ENCODE measurements around the gene SAA1. TPM values are rescaled to one million over a fixed set of nuclear protein-coding genes. Genes with fewer than 3 reads are reported as not detected.

Gene SAA1
- total and polyA plus RNA-seq, 2 donors (not counting 3 experiments of a cell fraction or from before 2014, with no cell fraction given): not detected

DNA sequence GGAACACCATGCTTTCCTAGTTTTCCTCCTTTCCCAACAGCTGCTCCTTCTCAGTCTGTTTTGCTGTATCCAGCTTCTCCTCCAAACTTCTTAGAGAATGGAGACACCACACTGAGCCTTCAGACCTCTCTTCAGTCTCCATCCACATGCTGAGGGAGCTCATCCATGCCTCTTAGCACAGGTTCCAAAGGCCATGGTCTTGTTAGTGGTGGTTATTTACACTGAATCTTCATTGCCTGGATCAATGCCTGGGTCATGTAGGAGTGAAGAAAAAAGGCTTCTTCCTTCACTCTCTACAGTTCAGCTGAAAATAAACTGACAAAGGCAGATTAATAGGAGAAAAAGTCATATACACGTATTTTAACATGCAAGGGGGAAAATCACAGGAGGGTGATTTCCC, 26.4 kb upstream of the SAA1 start:
- no peak for DNase-seq (ENCODE audit: low read depth, low spot score)
- intact Hi-C loops (cut with micrococcal nuclease) (loop anchor here (10.0 kb wide), 1 partner anchor 285 kb away; the partner anchor contains the start of gene TSG101), dilution Hi-C loops (cut with MboI; ENCODE audit: extremely low pct_ligation_motif_present, low sequenced_read_pairs) (no loop called here)
- no peak overlapping the region for H3K4me3 ChIP-seq (replicated peaks in 1 of 3; ENCODE audit: insufficient read depth in 1 of 3, low read depth in 1 of 3, low read length in 3 of 3)
- H3K4me2 ChIP-seq (ENCODE audit: insufficient read depth, low read length): no peak overlapping the region
- no peak overlapping the region for H2AFZ ChIP-seq (ENCODE audit: low read depth, low read length)
- H3K27me3 ChIP-seq (ENCODE audit: control insufficient read depth in 2 of 2, insufficient read depth in 2 of 2, low read length in 2 of 2): peaks cover 12 to 17% of the 10 kb centered on the region in 2 experiments
- no peaks in the 10 kb centered on the region for H3K4me1 ChIP-seq (ENCODE audit: control insufficient read depth, extremely low read depth, insufficient read depth, low read length)
- no peaks in the 10 kb centered on the region for H3K36me3 ChIP-seq (ENCODE audit: control insufficient read depth in 2 of 2, extremely low read depth in 1 of 2, insufficient read depth in 2 of 2, low read length in 2 of 2)
- no peaks in the 10 kb centered on the region for H4K20me1 ChIP-seq (replicated peaks; ENCODE audit: control insufficient read depth, extremely low read depth, insufficient read depth, low read length)
- H3K9ac ChIP-seq (replicated peaks; ENCODE audit: extremely low read depth, insufficient read depth, low read length): no peak overlapping the region
- H3K27ac ChIP-seq (ENCODE audit: insufficient read depth, low read depth, low read length): no peak overlapping the region
- ChIA-PET POLR2A (no interaction called here), CTCF (interaction anchor here (1.4 kb wide), 1 partner anchor 36 kb away, joined by 3 read pairs; no protein-coding TSS in a partner anchor)
- FAIRE-seq: no peak
- no peaks in the 10 kb centered on the region for H3K9me1 ChIP-seq (replicated peaks; ENCODE audit: control insufficient read depth, extremely low read depth, insufficient read depth, low read length)
- TF ChIP-seq, protein P1, sequence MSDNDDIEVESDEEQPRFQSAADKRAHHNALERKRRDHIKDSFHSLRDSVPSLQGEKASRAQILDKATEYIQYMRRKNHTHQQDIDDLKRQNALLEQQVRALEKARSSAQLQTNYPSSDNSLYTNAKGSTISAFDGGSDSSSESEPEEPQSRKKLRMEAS (IDR thresholded peaks at IDR 0.05; ENCODE audit: insufficient read depth, insufficient read length): no peak
- no peak for TF ChIP-seq GATA2 (IDR thresholded peaks at IDR 0.05; ENCODE audit: insufficient read depth, insufficient read length, low read depth, low read length)
- H3K9me3 ChIP-seq (replicated peaks; ENCODE audit: control insufficient read depth, insufficient read depth, low read length): no peaks in the 10 kb centered on the region
- no TSS peak for BruUV-seq (replicated peaks)
- no peaks in the 10 kb centered on the region for H3K79me2 ChIP-seq (ENCODE audit: control insufficient read depth, insufficient read depth, low read length)

- Histone ChIP-seq H3K9ac (replicated peaks; ENCODE audit: extremely low read depth, insufficient read depth, low read length) (no peak overlapping the region), H3K4me2 (ENCODE audit: insufficient read depth, low read length) (no peak overlapping the region), H3K79me2 (ENCODE audit: control insufficient read depth, insufficient read depth, low read length) (no peaks in the 10 kb centered on the region), H4K20me1 (replicated peaks; ENCODE audit: control insufficient read depth, extremely low read depth, insufficient read depth, low read length) (no peaks in the 10 kb centered on the region), H3K4me3 (replicated peaks in 1 of 3; ENCODE audit: insufficient read depth in 1 of 3, low read depth in 1 of 3, low read length in 3 of 3) (no peak overlapping the region), H3K9me3 (replicated peaks; ENCODE audit: control insufficient read depth, insufficient read depth, low read length) (no peaks in the 10 kb centered on the region), H3K36me3 (ENCODE audit: control insufficient read depth in 2 of 2, extremely low read depth in 1 of 2, insufficient read depth in 2 of 2, low read length in 2 of 2) (no peaks in the 10 kb centered on the region), H3K9me1 (replicated peaks; ENCODE audit: control insufficient read depth, extremely low read depth, insufficient read depth, low read length) (no peaks in the 10 kb centered on the region), H2AFZ (ENCODE audit: low read depth, low read length) (no peak overlapping the region), H3K27me3 (ENCODE audit: control insufficient read depth in 2 of 2, insufficient read depth in 2 of 2, low read length in 2 of 2) (peaks cover 10 to 13% of the 10 kb centered on the region in 2 experiments), H3K27ac (ENCODE audit: insufficient read depth, low read depth, low read length) (no peak overlapping the region), H3K4me1 (ENCODE audit: control insufficient read depth, extremely low read depth, insufficient read depth, low read length) (no peaks in the 10 kb centered on the region)
- dilution Hi-C loops (cut with MboI; ENCODE audit: extremely low pct_ligation_motif_present, low sequenced_read_pairs) (no loop called here), intact Hi-C loops (cut with micrococcal nuclease) (loop anchor here (1.0 to 10.0 kb wide), 5 partner anchors 281 to 557 kb away; partner anchors contain the start of gene TSG101)
- FAIRE-seq (peak; percentile 95), DNase-seq (ENCODE audit: low read depth, low spot score) (peak; percentile 65)
- ChIA-PET POLR2A (interaction anchor here (1.2 kb wide), 1 partner anchor 283 kb away, joined by 3 read pairs; the partner anchor contains the start of gene TSG101), CTCF (interaction anchor here (0.6 to 2.0 kb wide), 65 partner anchors 9 to 559 kb away, joined by 3 to 45 read pairs (median 5); partner anchors contain the start of genes LDHA, LDHAL6A and SAAL1)
- BruUV-seq (replicated peaks): no TSS peak
- TF ChIP-seq CTCF (IDR thresholded peaks at IDR 0.05; ENCODE audit: extremely low read depth in 1 of 2, insufficient read depth in 1 of 2, low read depth in 1 of 2, low read length in 2 of 2) (peak; percentile 69 to 84), POLR2A (IDR thresholded peaks at IDR 0.05; ENCODE audit: low read depth, low read length) (no peak)
Measured at GRCh38 chr11:18243783-18244362, 22.2 kb upstream of the SAA1 start.
